OCI-LY3 (cell line): Measurements from ENCODE around the gene NLGN1.

Source experiments
- CTCF ChIP-seq: fragments of 200-600, 300-600 bp; sonication (generic); IDR thresholded peaks from 2 replicates; pipeline ENCODE4 v1.5.1; 2014; ENCODE audit warnings: antibody characterized with exemption, low read length, low read depth
- EZH2phosphoT487 ChIP-seq: fragments of 200-600 bp; shearing (Covaris generic); IDR thresholded peaks from 2 replicates; pipeline ENCODE4 v1.6.1; 2018; ENCODE audit warnings: antibody characterized with exemption, mixed run types, low read depth

- no peak for TF ChIP-seq CTCF
- TF ChIP-seq EZH2phosphoT487: no peak
Observed at GRCh38 chr3:174192471-174192870, 794.9 kb downstream of the NLGN1 start.
